Activated T-helper 2 cell treated with anti-CD3 and anti-CD28 coated beads, Interferon-gamma antibody, Interleukin-2, Interleukin-4, amounts not matched to agents 10 μg/mL and 5 μg/mL and 100 μg/mL, durations not matched to agents 14 hours and 24 hours and 36 hours (primary cell): Measurements from ENCODE around the gene P2RY2. TPM values are rescaled to one million over a fixed set of nuclear protein-coding genes. Genes with fewer than 3 reads are reported as not detected.
"Not testable (repeated sequence)": the region's sequence is repeated elsewhere in the genome, so short reads cannot be mapped to it uniquely, and the experiment has no call there.

Source experiments
- DNase-seq: peaks from one replicate; pipeline ENCODE4 v3.0.0; 2021; ENCODE audit warnings: low spot score
- H3K27ac Mint-ChIP-seq: one replicate; pipeline ENCODE4 v1.8.0; 2021; ENCODE audit warnings: mixed read lengths
- H3K27me3 Mint-ChIP-seq: one replicate; pipeline ENCODE4 v1.8.0; 2021; ENCODE audit warnings: low read depth, mixed read lengths
- H3K36me3 Mint-ChIP-seq: one replicate; pipeline ENCODE4 v1.8.0; 2021; ENCODE audit warnings: low read depth, mixed read lengths
- H3K4me1 Mint-ChIP-seq: one replicate; pipeline ENCODE4 v1.8.0; 2021; ENCODE audit warnings: low read depth, mixed read lengths
- H3K4me3 Mint-ChIP-seq: one replicate; pipeline ENCODE4 v1.8.0; 2021; ENCODE audit warnings: low read depth, mild to moderate bottlenecking, moderate library complexity, mixed read lengths
- H3K9me3 Mint-ChIP-seq: one replicate; pipeline ENCODE4 v1.8.0; 2021; ENCODE audit warnings: mixed read lengths
- intact Hi-C: fragments of 100-400 bp; cut with micrococcal nuclease; formaldehyde crosslinking; loops from one replicate; pipeline ENCODE4 v1.15.1; 2023
- total RNA-seq: library from RNA; stranded (reverse); gene quantifications from 2 replicates; pipeline ENCODE4 v1.2.3, GENCODE V29; 2022

Gene P2RY2
- total RNA-seq, 1 donor from 2014 or later: not detected

GRCh38 chr11:73191151-73191550, 26.9 kb upstream of the P2RY2 start:
- no peak for DNase-seq
- H3K27ac Mint-ChIP-seq: no peak overlapping the region
- no peak overlapping the region for H3K4me3 Mint-ChIP-seq
- intact Hi-C loops: no loop called here
- no peaks in the 10 kb centered on the region for H3K9me3 Mint-ChIP-seq
- no peaks in the 10 kb centered on the region for H3K4me1 Mint-ChIP-seq
- peaks cover 9% of the 10 kb centered on the region for H3K27me3 Mint-ChIP-seq
- no peaks in the 10 kb centered on the region for H3K36me3 Mint-ChIP-seq

GRCh38 chr11:73192272-73192671, 25.8 kb upstream of the P2RY2 start:
- Mint-ChIP-seq H3K4me3 (no peak overlapping the region), H3K27me3 (peaks cover 11% of the 10 kb centered on the region), H3K36me3 (no peaks in the 10 kb centered on the region), H3K27ac (no peak overlapping the region), H3K4me1 (no peaks in the 10 kb centered on the region), H3K9me3 (no peaks in the 10 kb centered on the region)
- intact Hi-C loops: no loop called here
- DNase-seq: no peak

- Mint-ChIP-seq H3K27me3 (peaks cover 11% of the 10 kb centered on the region), H3K4me1 (no peaks in the 10 kb centered on the region)
- intact Hi-C loops: no loop called here
Measured at GRCh38 chr11:73193251-73194033, 24.6 kb upstream of the P2RY2 start.

GRCh38 chr11:73194034-73194507, 24.0 kb upstream of the P2RY2 start:
- Mint-ChIP-seq H3K4me3 (no peak overlapping the region), H3K4me1 (no peaks in the 10 kb centered on the region), H3K36me3 (no peaks in the 10 kb centered on the region), H3K27me3 (peaks cover 14% of the 10 kb centered on the region), H3K9me3 (no peaks in the 10 kb centered on the region), H3K27ac (no peak overlapping the region)
- no peak for DNase-seq
- intact Hi-C loops: no loop called here

More at GRCh38 chr11:73193251-73194033, 24.6 kb upstream of the P2RY2 start:
- no peak for DNase-seq
- Mint-ChIP-seq H3K4me3 (no peak overlapping the region), H3K27ac (no peak overlapping the region), H3K9me3 (no peaks in the 10 kb centered on the region), H3K36me3 (no peaks in the 10 kb centered on the region)

- Mint-ChIP-seq H3K4me1 (no peaks in the 10 kb centered on the region), H3K27ac (no peak overlapping the region)
Measured at GRCh38 chr11:73194593-73194992, 23.5 kb upstream of the P2RY2 start.

GRCh38 chr11:73195191-73196007, 22.7 kb upstream of the P2RY2 start:
- intact Hi-C loops: no loop called here
- Mint-ChIP-seq H3K4me3 (no peak overlapping the region), H3K27ac (no peak overlapping the region), H3K9me3 (no peaks in the 10 kb centered on the region), H3K27me3 (peaks cover 13% of the 10 kb centered on the region), H3K4me1 (no peaks in the 10 kb centered on the region), H3K36me3 (no peaks in the 10 kb centered on the region)
- no peak for DNase-seq

More at GRCh38 chr11:73194593-73194992, 23.5 kb upstream of the P2RY2 start:
- Mint-ChIP-seq H3K4me3 (no peak overlapping the region), H3K27me3 (peaks cover 16% of the 10 kb centered on the region), H3K36me3 (no peaks in the 10 kb centered on the region), H3K9me3 (no peaks in the 10 kb centered on the region)
- intact Hi-C loops: no loop called here
- no peak for DNase-seq

- intact Hi-C loops: no loop called here
- DNase-seq: no peak
- Mint-ChIP-seq H3K27ac (no peak overlapping the region), H3K4me1 (no peaks in the 10 kb centered on the region), H3K36me3 (no peaks in the 10 kb centered on the region), H3K27me3 (peaks cover 11% of the 10 kb centered on the region), H3K9me3 (no peaks in the 10 kb centered on the region), H3K4me3 (no peak overlapping the region)
Measured at GRCh38 chr11:73196576-73196975, 21.5 kb upstream of the P2RY2 start.

GRCh38 chr11:73197348-73197747, 20.7 kb upstream of the P2RY2 start:
- H3K9me3 Mint-ChIP-seq: no peaks in the 10 kb centered on the region

GRCh38 chr11:73197787-73198186, 20.3 kb upstream of the P2RY2 start:
- H3K27ac Mint-ChIP-seq, DNase-seq, intact Hi-C loops, H3K36me3 Mint-ChIP-seq, H3K4me3 Mint-ChIP-seq, H3K4me1 Mint-ChIP-seq, H3K9me3 Mint-ChIP-seq: not testable (repeated sequence)
- H3K27me3 Mint-ChIP-seq: peaks cover 14% of the 10 kb centered on the region

More at GRCh38 chr11:73197348-73197747, 20.7 kb upstream of the P2RY2 start:
- Mint-ChIP-seq H3K27ac (no peak overlapping the region), H3K4me1 (no peaks in the 10 kb centered on the region), H3K27me3 (peaks cover 14% of the 10 kb centered on the region), H3K36me3 (no peaks in the 10 kb centered on the region), H3K4me3 (no peak overlapping the region)
- intact Hi-C loops: no loop called here
- no peak for DNase-seq

- H3K4me1 Mint-ChIP-seq: no peaks in the 10 kb centered on the region
- H3K27ac Mint-ChIP-seq: no peak overlapping the region
- H3K27me3 Mint-ChIP-seq: peaks cover 14% of the 10 kb centered on the region
- H3K9me3 Mint-ChIP-seq: no peaks in the 10 kb centered on the region
- no peaks in the 10 kb centered on the region for H3K36me3 Mint-ChIP-seq
- intact Hi-C loops: no loop called here
- no peak overlapping the region for H3K4me3 Mint-ChIP-seq
- DNase-seq: no peak
Measured at GRCh38 chr11:73198677-73199076, 19.4 kb upstream of the P2RY2 start.

- H3K36me3 Mint-ChIP-seq: no peaks in the 10 kb centered on the region
- intact Hi-C loops: no loop called here
- no peaks in the 10 kb centered on the region for H3K9me3 Mint-ChIP-seq
- H3K4me3 Mint-ChIP-seq: no peak overlapping the region
- H3K27me3 Mint-ChIP-seq: peaks cover 14% of the 10 kb centered on the region
- no peak overlapping the region for H3K27ac Mint-ChIP-seq
- H3K4me1 Mint-ChIP-seq: no peaks in the 10 kb centered on the region
- DNase-seq: no peak
Measured at GRCh38 chr11:73199446-73199845, 18.6 kb upstream of the P2RY2 start.

- no peak overlapping the region for H3K4me3 Mint-ChIP-seq
- peaks cover 16% of the 10 kb centered on the region for H3K27me3 Mint-ChIP-seq
- peaks cover 4% of the 10 kb centered on the region for H3K4me1 Mint-ChIP-seq
- intact Hi-C loops: no loop called here
- no peak overlapping the region for H3K27ac Mint-ChIP-seq
- H3K36me3 Mint-ChIP-seq: no peaks in the 10 kb centered on the region
- no peaks in the 10 kb centered on the region for H3K9me3 Mint-ChIP-seq
- DNase-seq: no peak
Measured at GRCh38 chr11:73200256-73200655, 17.8 kb upstream of the P2RY2 start.

GRCh38 chr11:73201249-73201648, 16.8 kb upstream of the P2RY2 start:
- Mint-ChIP-seq H3K36me3 (no peaks in the 10 kb centered on the region), H3K27ac (no peak overlapping the region), H3K9me3 (no peaks in the 10 kb centered on the region), H3K27me3 (peaks cover 17% of the 10 kb centered on the region), H3K4me1 (peaks cover 4% of the 10 kb centered on the region), H3K4me3 (no peak overlapping the region)
- no peak for DNase-seq
- intact Hi-C loops: no loop called here
